C4-2B (cell line): ENCODE measurements around the gene B3GAT1.

Experiments used
- ZFX ChIP-seq: fragments of 450-650 bp; IDR thresholded peaks from 2 replicates; pipeline ENCODE4 v1.6.1; 2017
- TF ChIP-seq, protein P1 (sequence below): fragments of 450-650 bp; conservative IDR thresholded peaks from 2 replicates; pipeline ENCODE4 v1.5.1; 2017; ENCODE audit warnings: mild to moderate bottlenecking

DNA sequence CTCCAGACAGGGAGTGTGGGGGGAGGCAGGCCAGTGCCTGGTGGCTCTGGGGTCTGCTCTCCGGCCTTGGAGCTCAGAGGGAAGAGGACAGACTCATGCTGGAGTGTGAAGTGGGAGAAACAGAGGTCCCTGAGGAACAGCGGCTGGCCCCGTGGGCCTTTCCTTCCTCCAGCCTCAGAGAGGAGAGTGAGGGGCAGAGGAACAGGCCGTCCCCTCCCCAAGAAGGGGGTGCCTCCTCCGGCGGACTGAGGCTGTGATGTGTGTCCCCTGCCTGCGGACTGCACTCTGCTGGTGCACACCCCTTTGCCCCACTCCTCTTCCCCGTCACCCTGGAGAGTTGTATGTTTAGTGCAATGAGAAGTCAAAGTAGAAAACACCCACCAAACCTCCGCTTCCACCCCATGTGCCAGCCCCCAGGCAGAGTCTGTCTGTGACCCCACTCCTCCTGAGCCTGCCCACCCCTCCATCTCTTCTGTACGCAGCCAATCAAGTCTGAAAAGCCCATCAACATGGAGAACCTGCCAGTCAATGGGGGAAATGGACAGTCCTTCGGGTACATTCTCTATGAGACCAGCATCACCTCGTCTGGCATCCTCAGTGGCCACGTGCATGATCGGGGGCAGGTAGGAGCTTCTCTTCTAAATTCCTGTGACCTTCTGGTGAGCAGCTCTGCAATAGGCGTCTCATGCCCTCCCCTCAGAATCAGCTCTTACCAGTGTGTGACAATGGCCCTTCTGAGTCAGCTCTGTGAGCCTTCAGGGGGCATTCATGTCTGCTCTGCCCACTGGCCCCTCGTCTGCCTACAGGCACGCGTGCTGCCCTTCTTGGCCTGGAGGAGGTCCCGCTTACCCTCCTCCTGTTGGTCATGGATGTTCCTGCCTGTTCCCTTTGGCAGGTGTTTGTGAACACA is 41.3 kb downstream of the B3GAT1 start:
- TF ChIP-seq, protein P1, sequence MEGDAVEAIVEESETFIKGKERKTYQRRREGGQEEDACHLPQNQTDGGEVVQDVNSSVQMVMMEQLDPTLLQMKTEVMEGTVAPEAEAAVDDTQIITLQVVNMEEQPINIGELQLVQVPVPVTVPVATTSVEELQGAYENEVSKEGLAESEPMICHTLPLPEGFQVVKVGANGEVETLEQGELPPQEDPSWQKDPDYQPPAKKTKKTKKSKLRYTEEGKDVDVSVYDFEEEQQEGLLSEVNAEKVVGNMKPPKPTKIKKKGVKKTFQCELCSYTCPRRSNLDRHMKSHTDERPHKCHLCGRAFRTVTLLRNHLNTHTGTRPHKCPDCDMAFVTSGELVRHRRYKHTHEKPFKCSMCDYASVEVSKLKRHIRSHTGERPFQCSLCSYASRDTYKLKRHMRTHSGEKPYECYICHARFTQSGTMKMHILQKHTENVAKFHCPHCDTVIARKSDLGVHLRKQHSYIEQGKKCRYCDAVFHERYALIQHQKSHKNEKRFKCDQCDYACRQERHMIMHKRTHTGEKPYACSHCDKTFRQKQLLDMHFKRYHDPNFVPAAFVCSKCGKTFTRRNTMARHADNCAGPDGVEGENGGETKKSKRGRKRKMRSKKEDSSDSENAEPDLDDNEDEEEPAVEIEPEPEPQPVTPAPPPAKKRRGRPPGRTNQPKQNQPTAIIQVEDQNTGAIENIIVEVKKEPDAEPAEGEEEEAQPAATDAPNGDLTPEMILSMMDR, result no peak
- no peak for TF ChIP-seq ZFX
